Measurements from ENCODE around the gene CYTH1. TPM values are rescaled to one million over a fixed set of nuclear protein-coding genes. Genes with fewer than 3 reads are reported as not detected.
A peak's percentile ranks its signal among the peaks of the same experiment; 100 is the strongest.

Gene CYTH1
- total RNA-seq, 1 experiment from 2014 or later = 46.7 TPM

- no peaks in the 10 kb centered on the region for H3K27me3 ChIP-seq (ENCODE audit: control insufficient read depth, insufficient read depth, low read length)
- H3K9me3 ChIP-seq (ENCODE audit: control insufficient read depth, insufficient read depth, low read depth, low read length) = no peaks in the 10 kb centered on the region
- CTCF ChIA-PET = no interaction called here
- H3K27ac ChIP-seq (ENCODE audit: low read length) = no peak overlapping the region
- H3K4me3 ChIP-seq (ENCODE audit: low read depth in 2 of 2, low read length in 2 of 2) = no peak overlapping the region
- H3K36me3 ChIP-seq (ENCODE audit: control insufficient read depth, insufficient read depth, low read length) = no peaks in the 10 kb centered on the region
- no TSS peak for BruUV-seq (replicated peaks)
- in situ Hi-C loops (cut with HindIII; ENCODE audit: low pct_unique_long_range_greater_than_20kb, low sequenced_read_pairs) (no loop called here), intact Hi-C loops (cut with micrococcal nuclease; ENCODE audit: unreplicated experiment) (no loop called here)
- peaks cover 4% of the 10 kb centered on the region; the same call in 1 of the 2 replicates for H3K4me1 ChIP-seq (ENCODE audit: control insufficient read depth, insufficient read depth, low read length)
- POLR2A ChIA-PET = no interaction called here
- peak; percentile 56; the same call in 1 of the 2 replicates for ATAC-seq
- DNase-seq (ENCODE audit: low read depth, low spot score) = no peak
- no peak for TF ChIP-seq TCF7L2 (IDR thresholded peaks at IDR 0.05; ENCODE audit: low read depth, low read length)
- peak; percentile 84 for TF ChIP-seq CTCF (IDR thresholded peaks at IDR 0.05)
Measured at GRCh38 chr17:78745407-78746088, 36.5 kb downstream of the CYTH1 start.

DNA sequence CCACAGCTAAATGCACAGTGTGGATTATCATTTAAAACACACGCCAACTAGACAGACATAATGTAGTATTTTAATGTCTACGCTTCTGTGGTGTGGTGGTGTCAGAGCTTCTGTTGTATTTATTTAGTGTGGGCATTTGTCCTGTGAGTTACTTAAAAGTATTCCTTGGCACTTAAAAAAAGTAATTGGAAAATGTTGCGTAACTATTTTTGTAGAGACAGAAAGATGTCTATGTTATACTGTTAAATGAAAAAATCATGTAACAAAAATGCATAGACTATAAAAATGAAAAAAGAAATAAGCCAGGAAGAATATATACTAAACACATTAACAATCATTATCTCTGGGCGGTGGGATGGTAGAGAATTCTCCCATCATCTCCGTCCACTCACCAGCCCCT is 39.2 kb downstream of the CYTH1 start:
- Histone ChIP-seq H3K27me3 (ENCODE audit: control insufficient read depth, insufficient read depth, low read length) (no peaks in the 10 kb centered on the region), H3K9me3 (ENCODE audit: control insufficient read depth, insufficient read depth, low read depth, low read length) (no peaks in the 10 kb centered on the region), H3K36me3 (ENCODE audit: control insufficient read depth, insufficient read depth, low read length) (no peaks in the 10 kb centered on the region), H3K4me3 (ENCODE audit: low read depth in 2 of 2, low read length in 2 of 2) (no peak overlapping the region), H3K27ac (ENCODE audit: low read length) (no peak overlapping the region), H3K4me1 (ENCODE audit: control insufficient read depth, insufficient read depth, low read length) (peaks cover 14% of the 10 kb centered on the region)
- TF ChIP-seq REST (IDR thresholded peaks at IDR 0.05; ENCODE audit: insufficient read depth in 1 of 2, low read depth in 2 of 2, low read length in 1 of 2) (no peak), CTCF (IDR thresholded peaks at IDR 0.05) (no peak), SIN3A (IDR thresholded peaks at IDR 0.05; ENCODE audit: borderline replicate concordance, insufficient read depth, low read depth, low read length) (no peak), TCF7L2 (IDR thresholded peaks at IDR 0.05; ENCODE audit: low read depth, low read length) (no peak), POLR2AphosphoS5 (IDR thresholded peaks at IDR 0.05; ENCODE audit: low read depth, low read length) (no peak)
- no TSS peak for BruUV-seq (replicated peaks)
- ATAC-seq = no peak
- in situ Hi-C loops (cut with HindIII; ENCODE audit: low pct_unique_long_range_greater_than_20kb, low sequenced_read_pairs) (no loop called here), intact Hi-C loops (cut with micrococcal nuclease; ENCODE audit: unreplicated experiment) (no loop called here)
- ChIA-PET CTCF (interaction anchor here (0.6 kb wide), 1 partner anchor 221 kb away, joined by 6 read pairs; no protein-coding TSS in a partner anchor), POLR2A (no interaction called here)
- no peak for DNase-seq (ENCODE audit: low read depth, low spot score)
